ENCODE results near the gene TIPRL.
A peak's percentile ranks its signal among the peaks of the same experiment; 100 is the strongest.
"Not testable (repeated sequence)": the region's sequence is repeated elsewhere in the genome, so short reads cannot be mapped to it uniquely, and the experiment has no call there.

Gene TIPRL

GRCh38 chr1:168172250-168172915, 6.4 kb upstream of the TIPRL start:
- Histone ChIP-seq H3K79me2 (ENCODE audit: low read length) (no peaks in the 10 kb centered on the region), H3K9ac (ENCODE audit: low read length) (no peak overlapping the region), H3K27me3 (ENCODE audit: low read depth, low read length) (no peaks in the 10 kb centered on the region), H2AFZ (ENCODE audit: low read depth, low read length) (no peak overlapping the region), H3K4me1 (ENCODE audit: low read length) (peaks cover 16% of the 10 kb centered on the region), H3K27ac (ENCODE audit: low read length) (no peak overlapping the region), H3K9me3 (ENCODE audit: insufficient read depth, low read length) (no peaks in the 10 kb centered on the region), H3K4me3 (ENCODE audit: low read length) (no peak overlapping the region), H3K4me2 (ENCODE audit: low read length) (no peak overlapping the region), H3K36me3 (replicated peaks; ENCODE audit: low read depth, low read length) (no peaks in the 10 kb centered on the region), H4K20me1 (ENCODE audit: insufficient read depth, low read length) (no peaks in the 10 kb centered on the region)
- TF ChIP-seq CTCF (IDR thresholded peaks at IDR 0.05; ENCODE audit: low read depth, low read length) (no peak), EZH2phosphoT487 (IDR thresholded peaks at IDR 0.05; ENCODE audit: low read depth) (no peak)

- H4K20me1 ChIP-seq (ENCODE audit: insufficient read depth, low read length): no peaks in the 10 kb centered on the region
- peak overlapping the region; percentile 87 for H3K4me3 ChIP-seq (ENCODE audit: low read length)
- H2AFZ ChIP-seq (ENCODE audit: low read depth, low read length): peak overlapping the region; percentile 85
- no peaks in the 10 kb centered on the region for H3K27me3 ChIP-seq (ENCODE audit: low read depth, low read length)
- H3K79me2 ChIP-seq (ENCODE audit: low read length): peaks cover 42% of the 10 kb centered on the region
- TF ChIP-seq EZH2phosphoT487 (IDR thresholded peaks at IDR 0.05; ENCODE audit: low read depth) (no peak), CTCF (IDR thresholded peaks at IDR 0.05; ENCODE audit: low read depth, low read length) (no peak)
- H3K9me3 ChIP-seq (ENCODE audit: insufficient read depth, low read length): no peaks in the 10 kb centered on the region
- peak overlapping the region; percentile 76 for H3K27ac ChIP-seq (ENCODE audit: low read length)
- peaks cover 10% of the 10 kb centered on the region for H3K4me1 ChIP-seq (ENCODE audit: low read length)
- H3K4me2 ChIP-seq (ENCODE audit: low read length): peak overlapping the region; percentile 68
- no peaks in the 10 kb centered on the region for H3K36me3 ChIP-seq (replicated peaks; ENCODE audit: low read depth, low read length)
- peak overlapping the region; percentile 86 for H3K9ac ChIP-seq (ENCODE audit: low read length)
Measured at GRCh38 chr1:168178227-168178637, 530 bp upstream of the TIPRL start.

GRCh38 chr1:168179438-168180147, 831 bp downstream of the TIPRL start:
- peak overlapping the region; percentile 76 for H3K27ac ChIP-seq (ENCODE audit: low read length)
- peak overlapping the region; percentile 87 for H3K4me3 ChIP-seq (ENCODE audit: low read length)
- H3K4me2 ChIP-seq (ENCODE audit: low read length): peak overlapping the region; percentile 68
- H3K79me2 ChIP-seq (ENCODE audit: low read length): peaks cover 46% of the 10 kb centered on the region
- no peaks in the 10 kb centered on the region for H4K20me1 ChIP-seq (ENCODE audit: insufficient read depth, low read length)
- H3K27me3 ChIP-seq (ENCODE audit: low read depth, low read length): no peaks in the 10 kb centered on the region
- no peak for TF ChIP-seq EZH2phosphoT487 (IDR thresholded peaks at IDR 0.05; ENCODE audit: low read depth)
- no peak for TF ChIP-seq CTCF (IDR thresholded peaks at IDR 0.05; ENCODE audit: low read depth, low read length)
- no peaks in the 10 kb centered on the region for H3K9me3 ChIP-seq (ENCODE audit: insufficient read depth, low read length)
- peaks cover 3% of the 10 kb centered on the region for H3K36me3 ChIP-seq (replicated peaks; ENCODE audit: low read depth, low read length)
- H2AFZ ChIP-seq (ENCODE audit: low read depth, low read length): peak overlapping the region; percentile 63
- peaks cover 10% of the 10 kb centered on the region for H3K4me1 ChIP-seq (ENCODE audit: low read length)
- H3K9ac ChIP-seq (ENCODE audit: low read length): peak overlapping the region; percentile 86

GRCh38 chr1:168180148-168180524, 1.4 kb downstream of the TIPRL start:
- Histone ChIP-seq H3K79me2 (ENCODE audit: low read length) (peaks cover 46% of the 10 kb centered on the region), H3K4me3 (ENCODE audit: low read length) (peak overlapping the region; percentile 87), H3K27ac (ENCODE audit: low read length) (peak overlapping the region; percentile 76), H2AFZ (ENCODE audit: low read depth, low read length) (peak overlapping the region; percentile 63), H3K9me3 (ENCODE audit: insufficient read depth, low read length) (no peaks in the 10 kb centered on the region), H3K27me3 (ENCODE audit: low read depth, low read length) (no peaks in the 10 kb centered on the region), H4K20me1 (ENCODE audit: insufficient read depth, low read length) (no peaks in the 10 kb centered on the region), H3K4me1 (ENCODE audit: low read length) (peaks cover 10% of the 10 kb centered on the region), H3K9ac (ENCODE audit: low read length) (peak overlapping the region; percentile 86), H3K4me2 (ENCODE audit: low read length) (peak overlapping the region; percentile 68), H3K36me3 (replicated peaks; ENCODE audit: low read depth, low read length) (peaks cover 7% of the 10 kb centered on the region)
- TF ChIP-seq CTCF (IDR thresholded peaks at IDR 0.05; ENCODE audit: low read depth, low read length): no peak
- TF ChIP-seq EZH2phosphoT487 (IDR thresholded peaks at IDR 0.05; ENCODE audit: low read depth): no peak

GRCh38 chr1:168181063-168181720, 2.4 kb downstream of the TIPRL start:
- not testable (repeated sequence) for H4K20me1 ChIP-seq (ENCODE audit: insufficient read depth, low read length); H3K27ac ChIP-seq (ENCODE audit: low read length); H3K4me2 ChIP-seq (ENCODE audit: low read length); H2AFZ ChIP-seq (ENCODE audit: low read depth, low read length); H3K4me1 ChIP-seq (ENCODE audit: low read length); H3K9me3 ChIP-seq (ENCODE audit: insufficient read depth, low read length); H3K27me3 ChIP-seq (ENCODE audit: low read depth, low read length); H3K9ac ChIP-seq (ENCODE audit: low read length); H3K4me3 ChIP-seq (ENCODE audit: low read length); H3K36me3 ChIP-seq (replicated peaks; ENCODE audit: low read depth, low read length)
- peaks cover 46% of the 10 kb centered on the region for H3K79me2 ChIP-seq (ENCODE audit: low read length)
